GM06990 (cell line): Measurements from ENCODE around the gene NPR2.

Experiments
- DNase-seq: peaks from one replicate; pipeline ENCODE4 v3.0.0-alpha.2; 2011; ENCODE audit not compliant: insufficient read length; ENCODE audit errors: extremely low read depth
- H3K27me3 ChIP-seq: replicated peaks from 2 replicates; pipeline ENCODE4 v1.6.0; 2011; ENCODE audit warnings: low read length; ENCODE audit not compliant: control insufficient read depth, insufficient read depth
- H3K36me3 ChIP-seq: 2 replicates; pipeline ENCODE4 v1.5.1; 2011; ENCODE audit warnings: low read length; ENCODE audit not compliant: control insufficient read depth, insufficient read depth
- H3K4me3 ChIP-seq: replicated peaks from 2 replicates; pipeline ENCODE4 v1.5.1; 2011; ENCODE audit warnings: low read depth, mild to moderate bottlenecking, control low read depth, low read length
- CTCF ChIP-seq: IDR thresholded peaks from 2 replicates; pipeline ENCODE4 v1.5.1; 2011; ENCODE audit warnings: low read length, control low read depth, mild to moderate bottlenecking, inconsistent platforms; ENCODE audit not compliant: insufficient read depth, poor library complexity, severe bottlenecking

NPR2 gene

GRCh38 chr9:35822926-35823325, 31.5 kb downstream of the NPR2 start:
- DNase-seq, result no peak
- Histone ChIP-seq H3K36me3 (no peaks in the 10 kb centered on the region), H3K27me3 (no peaks in the 10 kb centered on the region), H3K4me3 (no peak overlapping the region)
- TF ChIP-seq CTCF, result no peak

DNA sequence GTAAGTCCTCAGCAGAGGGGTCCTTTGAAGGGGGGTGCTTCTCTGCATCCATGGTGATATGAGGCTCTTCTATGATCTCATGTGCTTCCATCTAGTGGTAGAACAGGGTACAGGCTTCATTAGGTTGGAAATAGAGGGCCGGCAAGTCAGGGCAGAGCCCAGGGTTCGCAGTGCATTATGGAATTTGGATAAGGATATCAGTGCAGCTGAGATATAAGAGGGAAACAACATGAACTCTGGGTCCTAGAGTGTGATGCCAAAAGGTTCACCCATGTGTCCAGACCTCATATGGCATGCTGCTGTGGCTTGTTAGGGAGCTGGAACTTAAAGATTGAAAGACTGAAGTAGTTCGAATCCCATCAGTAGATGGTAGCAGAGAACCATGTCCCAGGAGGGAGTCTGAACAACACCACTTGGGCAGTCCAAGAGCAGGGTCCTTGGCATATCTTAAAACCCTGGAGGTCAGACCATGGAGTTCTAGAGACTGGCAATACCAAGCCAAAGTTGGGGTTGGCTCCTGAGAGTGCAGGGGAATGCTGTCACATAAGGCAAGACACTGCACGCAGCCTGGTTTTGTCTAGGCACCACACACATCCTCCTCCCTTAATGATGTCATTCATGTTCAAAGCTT, 34.8 kb downstream of the NPR2 start:
- TF ChIP-seq CTCF, result peak; percentile 81
- Histone ChIP-seq H3K27me3 (no peaks in the 10 kb centered on the region), H3K36me3 (no peaks in the 10 kb centered on the region), H3K4me3 (no peak overlapping the region)
- peak; percentile 50 for DNase-seq

GRCh38 chr9:35827486-35827885, 36.1 kb downstream of the NPR2 start:
- TF ChIP-seq CTCF, result no peak
- no peak for DNase-seq

DNA sequence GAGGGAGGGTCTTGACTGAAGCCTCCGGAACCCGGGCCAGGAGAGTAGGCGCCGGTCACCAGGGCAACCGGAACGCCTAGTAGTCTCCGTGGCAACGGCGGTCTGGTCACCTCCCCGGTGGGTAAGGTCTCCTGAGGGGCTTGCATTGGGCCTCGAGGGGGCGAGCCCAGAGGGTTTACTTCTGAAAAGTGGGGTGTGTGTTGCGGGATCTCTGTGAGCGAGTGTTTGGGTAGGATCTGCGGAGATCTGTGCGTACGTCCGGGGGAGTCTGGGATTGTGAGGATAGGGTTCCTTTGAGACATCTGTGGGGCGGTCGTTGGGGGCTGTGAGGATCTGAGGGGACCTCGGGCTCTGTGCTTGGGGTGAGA, 37.3 kb downstream of the NPR2 start, which contains the start of gene FAM221B:
Gene FAM221B, minus strand, starts transcription at position 17 of the 368 bp plus-strand sequence. CDS start 2,571 bp downstream, outside the sequence.
- no peaks in the 10 kb centered on the region for H3K36me3 ChIP-seq
- DNase-seq, result no peak
- no peak for TF ChIP-seq CTCF
- peak within 1 kb of the TSS; percentile 86 for H3K4me3 ChIP-seq
- no peaks in the 10 kb centered on the region for H3K27me3 ChIP-seq

More at GRCh38 chr9:35827486-35827885, 36.1 kb downstream of the NPR2 start:
- Histone ChIP-seq H3K4me3 (no peak overlapping the region), H3K36me3 (no peaks in the 10 kb centered on the region), H3K27me3 (no peaks in the 10 kb centered on the region)

- Histone ChIP-seq H3K27me3 (no peaks in the 10 kb centered on the region), H3K4me3 (peak within 1 kb of the TSS; percentile 86), H3K36me3 (no peaks in the 10 kb centered on the region)
- peak; percentile 91 for DNase-seq
- TF ChIP-seq CTCF, result no peak
Observed at GRCh38 chr9:35829084-35829763, 37.8 kb downstream of the NPR2 start, which contains the start of gene TMEM8B. Gene TMEM8B (plus strand): TSS chr9:35829228. CDS start chr9:35829448, 220 bp downstream.
